K562 (cell line): ENCODE data around the gene PTPRT. TPM values are rescaled to one million over a fixed set of nuclear protein-coding genes. Genes with fewer than 3 reads are reported as not detected.

Experiments
- ATAC-seq: fragments of 200-7000 bp; cut with Tn5 transposase; 3 replicates; pipeline ENCODE4 v1.9.1; 2020; ENCODE audit warnings: moderate library complexity
- BruUV-seq: library from RNA; stranded (reverse); fragments of 400-500 nt; replicated peaks from 2 replicates; lab custom pipeline; 2021; lab: Mats Ljungman, UMichigan
- CTCF ChIA-PET: fragments of 300-600 bp; formaldehyde crosslinking; extraction: SDS; loops from one replicate; lab custom pipeline; 2021; ENCODE audit warnings: low intra/inter-chr PET ratio; lab: Yijun Ruan, JAX
- POLR2A ChIA-PET: fragments of 300-600, 350-650 bp; sonication (Branson Sonifier 250); formaldehyde crosslinking; extraction: SDS; loops from one replicate; lab custom pipeline; 2021; ENCODE audit warnings: antibody characterized with exemption, inconsistent platforms; lab: Yijun Ruan, JAX
- DNase-seq, 4 experiments: peaks; one replicate each; pipeline versions ENCODE4 v3.0.0 to v3.0.0-alpha.2; 2011 to 2018; ENCODE audit warnings: low spot score in 3 of 4, mixed read lengths in 3 of 4; ENCODE audit errors: extremely low read depth in 1 of 4
- FAIRE-seq: peaks from 2 replicates; lab custom pipeline; 2011; peaks lifted over from hg19 to GRCh38; lab: Jason Lieb, UNC
- H2AFZ ChIP-seq: 2 replicates; pipeline ENCODE4 v1.6.0; 2011; ENCODE audit warnings: low read depth, low read length, control low read depth, inconsistent platforms
- H3K27ac ChIP-seq: fragments of 200-600 bp; 3 replicates; pipeline ENCODE4 v1.8.0; 2011; ENCODE audit warnings: low read depth, mild to moderate bottlenecking, control low read depth, inconsistent platforms, low read length, moderate library complexity, mixed read lengths; ENCODE audit errors: extremely low read depth
- H3K27me3 ChIP-seq, 2 experiments: fragments of 300-600 bp in 1 of 2; 2 replicates in 1 of 2; 3 replicates in 1 of 2; pipeline versions ENCODE4 v1.6.0 to v1.8.0; 2011; ENCODE audit warnings: inconsistent platforms in 2 of 2, low read length in 2 of 2, mild to moderate bottlenecking in 1 of 2, mixed read lengths in 1 of 2, moderate library complexity in 1 of 2; ENCODE audit not compliant: control insufficient read depth in 2 of 2, insufficient read depth in 2 of 2
- H3K36me3 ChIP-seq: fragments of 300-600 bp; 3 replicates; pipeline ENCODE4 v1.8.0; 2011; ENCODE audit warnings: mild to moderate bottlenecking, low read length, inconsistent platforms; ENCODE audit not compliant: control insufficient read depth, insufficient read depth
- H3K4me1 ChIP-seq, 2 experiments: fragments of 200-600 bp in 1 of 2; replicated peaks in 1 of 2; 2 replicates in 1 of 2; 3 replicates in 1 of 2; pipeline versions ENCODE4 v1.5.1 to v1.8.0; 2011; ENCODE audit warnings: inconsistent platforms in 2 of 2, low read length in 2 of 2, mild to moderate bottlenecking in 1 of 2, mixed read lengths in 1 of 2, moderate library complexity in 1 of 2; ENCODE audit not compliant: control insufficient read depth in 2 of 2, insufficient read depth in 2 of 2
- H3K4me2 ChIP-seq: 2 replicates; pipeline ENCODE4 v1.6.1; 2011; ENCODE audit warnings: low read length, control low read depth, inconsistent platforms, mixed read lengths; ENCODE audit not compliant: insufficient read depth
- H3K4me3 ChIP-seq: fragments of 200-600 bp; sonication (generic), shearing (Covaris generic); 2 replicates; pipeline ENCODE4 v1.5.1; 2016; ENCODE audit warnings: control low read depth, inconsistent platforms
- H3K79me2 ChIP-seq: fragments of 200-600 bp; 3 replicates; pipeline ENCODE4 v1.8.0; 2011; ENCODE audit warnings: low read length, inconsistent platforms; ENCODE audit not compliant: control insufficient read depth, insufficient read depth
- H3K9ac ChIP-seq, 2 experiments: 2 replicates each; pipeline versions ENCODE4 v1.6.0 to v1.6.1; 2011; ENCODE audit warnings: low read depth in 2 of 2, low read length in 2 of 2, control low read depth in 1 of 2, inconsistent platforms in 1 of 2, mild to moderate bottlenecking in 1 of 2, mixed read lengths in 1 of 2; ENCODE audit not compliant: insufficient read depth in 1 of 2
- H3K9me1 ChIP-seq: one replicate; pipeline ENCODE4 v1.6.0; 2011; ENCODE audit warnings: inconsistent platforms, mild to moderate bottlenecking, low read length, moderate library complexity; ENCODE audit not compliant: control insufficient read depth, insufficient read depth
- H3K9me3 ChIP-seq: replicated peaks from 2 replicates; pipeline ENCODE4 v1.5.1; 2011; ENCODE audit warnings: low read depth, low read length, inconsistent platforms; ENCODE audit not compliant: control insufficient read depth, insufficient read depth
- H4K20me1 ChIP-seq: replicated peaks from 2 replicates; pipeline ENCODE4 v1.6.1; 2011; ENCODE audit warnings: low read length, inconsistent platforms, mixed read lengths; ENCODE audit not compliant: control insufficient read depth, insufficient read depth
- HLTF ChIP-seq: fragments of 450-650 bp; IDR thresholded peaks from 2 replicates; pipeline ENCODE4 v1.6.1; 2016
- NR3C1 ChIP-seq: sonication (generic); formaldehyde crosslinking; IDR thresholded peaks from 2 replicates; pipeline ENCODE4 v1.8.1; 2022; ENCODE audit warnings: missing genetic modification reagents
- ZNF449 ChIP-seq: fragments of 250-450 bp; sonication (Bioruptor Pico); IDR thresholded peaks from 2 replicates; pipeline ENCODE4 v1.8.0; 2022; ENCODE audit warnings: moderate library complexity, mild to moderate bottlenecking, inconsistent platforms
- WGBS: fragments of 100-300 bp; shearing (Covaris generic); methylation state at CpG from one replicate; pipeline ENCODE4 v1.1.6; 2016; ENCODE audit warnings: low coverage, mixed read lengths; ENCODE audit not compliant: insufficient coverage; ENCODE audit errors: missing lambda C conversion rate; 5-methylcytosine and 5-hydroxymethylcytosine counted together
- in situ Hi-C: fragments of 300-500 bp; cut with MboI; formaldehyde crosslinking; loops from 4 replicates; pipeline ENCODE4 v1.15.0; 2018; ENCODE audit warnings: inconsistent platforms, mixed read lengths
- intact Hi-C: fragments of 100-400 bp; cut with micrococcal nuclease; formaldehyde crosslinking; loops from 2 replicates; pipeline ENCODE4 v1.14.2; 2022
- polyA plus RNA-seq, 8 experiments: library from polyadenylated mRNA; depleted of rRNA in 4 of 8; stranded (reverse) in 5 of 8; unstranded in 3 of 8; fragments of >200 nt; fragmentation: Nextera tagmentation in 2 of 8; fragmentation: Illumina TruSeq in 1 of 8; extraction: Ambion mirVana in 2 of 8; extraction: Trizol in 1 of 8; gene quantifications; 2 replicates each; pipeline versions ENCODE4 v1.2.1 to v1.2.3, GENCODE V29; 2011 to 2014; ENCODE audit warnings: inconsistent platforms in 1 of 8, missing spikeins in 1 of 8
- total RNA-seq, 7 experiments: library from RNA; depleted of rRNA in 6 of 7; stranded (reverse); fragments of >200 nt in 6 of 7; fragmentation: Illumina TruSeq in 2 of 7; extraction: Trizol in 2 of 7; gene quantifications; 2 replicates each; pipeline versions ENCODE4 v1.2.1 to v1.2.3, GENCODE V29; 2011 to 2021; ENCODE audit warnings: low replicate concordance in 1 of 7

The PTPRT gene
- total and polyA plus RNA-seq, 9 of the 15 experiments (the other 6 are each of a cell fraction or from before 2014, with no cell fraction given): not detected

- ChIA-PET CTCF (no interaction called here), POLR2A (interaction anchor here (2.1 kb wide), 1 partner anchor 12 kb away, joined by 5 read pairs; no protein-coding TSS in a partner anchor)
- no peak for TF ChIP-seq ZNF449
- BruUV-seq: no TSS peak
- H3K4me3 ChIP-seq: no peak overlapping the region
- H3K4me1 ChIP-seq: no peaks in the 10 kb centered on the region
- no peaks in the 10 kb centered on the region for H3K9me3 ChIP-seq
- ATAC-seq: no peak
- intact Hi-C loops: no loop called here
- H3K9me1 ChIP-seq: no peaks in the 10 kb centered on the region
- no peaks in the 10 kb centered on the region for H3K79me2 ChIP-seq
- no peak overlapping the region for H3K4me2 ChIP-seq
- FAIRE-seq: no peak
- no peaks in the 10 kb centered on the region for H3K27me3 ChIP-seq
- H4K20me1 ChIP-seq: no peaks in the 10 kb centered on the region
- in situ Hi-C loops: no loop called here
- DNase-seq: no peak
- no peak overlapping the region for H3K27ac ChIP-seq
- no peaks in the 10 kb centered on the region for H3K36me3 ChIP-seq
- 3% methylated on average over 7 of the region's 7 CpGs for WGBS
- H3K9ac ChIP-seq: no peak overlapping the region
- H2AFZ ChIP-seq: no peak overlapping the region
Observed at GRCh38 chr20:42857446-42857845, 332.3 kb downstream of the PTPRT start.

- no peak for ATAC-seq
- no peak overlapping the region for H3K4me3 ChIP-seq
- H2AFZ ChIP-seq: no peak overlapping the region
- H3K9me3 ChIP-seq: no peaks in the 10 kb centered on the region
- FAIRE-seq: no peak
- H3K4me2 ChIP-seq: no peak overlapping the region
- TF ChIP-seq HLTF (no peak), NR3C1 (CRISPR knock-in tag) (no peak)
- TF ChIP-seq, all 486 proteins: peak for 0
- H3K9me1 ChIP-seq: no peaks in the 10 kb centered on the region
- no peak for DNase-seq
- BruUV-seq: no TSS peak
- no peaks in the 10 kb centered on the region for H3K79me2 ChIP-seq
- no peaks in the 10 kb centered on the region for H3K27me3 ChIP-seq
- H3K4me1 ChIP-seq: no peaks in the 10 kb centered on the region
- no peak overlapping the region for H3K27ac ChIP-seq
- H3K9ac ChIP-seq: no peak overlapping the region
- CTCF ChIA-PET: no interaction called here
- WGBS: 0% methylated on average over 1 of the region's 1 CpG
- intact Hi-C loops: no loop called here
- POLR2A ChIA-PET: no interaction called here
- in situ Hi-C loops: no loop called here
- no peaks in the 10 kb centered on the region for H4K20me1 ChIP-seq
- H3K36me3 ChIP-seq: no peaks in the 10 kb centered on the region
Observed at GRCh38 chr20:42855896-42856295, 333.8 kb downstream of the PTPRT start.
